Sigmoid colon (tissue), 3 donors: Measurements from ENCODE around the gene OLIG3.

Experiments
- POLR2A ChIP-seq, 2 donors: fragments of 450-650 bp; IDR thresholded peaks; one replicate each; pipeline ENCODE4 v1.6.1; 2016; ENCODE audit warnings: antibody characterized with exemption in 2 of 2, mild to moderate bottlenecking in 2 of 2, moderate library complexity in 2 of 2
- TF ChIP-seq, protein P1 (sequence below), 4 experiments: fragments of 450-650 bp in 3 of 4; fragments of 200-600 bp in 1 of 4; IDR thresholded peaks; one replicate each; pipeline ENCODE4 v1.5.1; 2016 to 2019; ENCODE audit warnings: antibody characterized with exemption in 4 of 4, mild to moderate bottlenecking in 3 of 4, moderate library complexity in 2 of 4

DNA sequence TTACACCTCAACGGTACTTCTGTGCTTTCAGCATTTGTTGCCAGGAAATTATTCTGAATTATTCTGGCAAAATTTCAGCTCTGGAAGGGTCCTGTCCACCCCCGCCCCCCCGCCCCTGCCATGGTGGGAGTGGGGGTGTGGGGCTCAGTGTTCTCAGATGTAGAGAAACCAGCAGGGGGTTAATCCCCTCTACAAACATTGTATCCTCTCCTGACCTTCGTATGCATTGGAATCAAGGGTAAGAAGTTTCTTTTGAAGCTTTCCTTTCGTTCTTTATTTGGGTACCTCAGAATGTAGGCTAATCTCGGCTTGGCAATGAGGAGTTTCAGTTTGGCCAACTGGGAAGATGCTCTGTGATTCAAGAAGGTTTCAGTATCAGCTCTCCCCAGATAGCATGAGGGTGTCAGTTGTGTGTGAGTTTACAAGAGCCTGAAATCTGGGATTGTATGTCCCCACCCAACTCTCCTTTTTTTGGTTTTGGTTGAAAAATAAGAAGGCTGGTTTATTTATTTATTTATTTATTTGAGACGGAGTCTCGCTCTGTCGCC lies 25.5 kb upstream of the OLIG3 start:
- TF ChIP-seq, protein P1, sequence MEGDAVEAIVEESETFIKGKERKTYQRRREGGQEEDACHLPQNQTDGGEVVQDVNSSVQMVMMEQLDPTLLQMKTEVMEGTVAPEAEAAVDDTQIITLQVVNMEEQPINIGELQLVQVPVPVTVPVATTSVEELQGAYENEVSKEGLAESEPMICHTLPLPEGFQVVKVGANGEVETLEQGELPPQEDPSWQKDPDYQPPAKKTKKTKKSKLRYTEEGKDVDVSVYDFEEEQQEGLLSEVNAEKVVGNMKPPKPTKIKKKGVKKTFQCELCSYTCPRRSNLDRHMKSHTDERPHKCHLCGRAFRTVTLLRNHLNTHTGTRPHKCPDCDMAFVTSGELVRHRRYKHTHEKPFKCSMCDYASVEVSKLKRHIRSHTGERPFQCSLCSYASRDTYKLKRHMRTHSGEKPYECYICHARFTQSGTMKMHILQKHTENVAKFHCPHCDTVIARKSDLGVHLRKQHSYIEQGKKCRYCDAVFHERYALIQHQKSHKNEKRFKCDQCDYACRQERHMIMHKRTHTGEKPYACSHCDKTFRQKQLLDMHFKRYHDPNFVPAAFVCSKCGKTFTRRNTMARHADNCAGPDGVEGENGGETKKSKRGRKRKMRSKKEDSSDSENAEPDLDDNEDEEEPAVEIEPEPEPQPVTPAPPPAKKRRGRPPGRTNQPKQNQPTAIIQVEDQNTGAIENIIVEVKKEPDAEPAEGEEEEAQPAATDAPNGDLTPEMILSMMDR (IDR thresholded peaks at IDR 0.05): no peak
- no peak for TF ChIP-seq POLR2A (IDR thresholded peaks at IDR 0.05)
